Embryonic facial prominence (tissue), 1 donor: Measurements from ENCODE around the gene ADGRL3.

Experiments
- DNase-seq: peaks from one replicate; pipeline ENCODE4 v3.0.0-alpha.2; 2016; ENCODE audit errors: extremely low spot score

The ADGRL3 gene

DNA sequence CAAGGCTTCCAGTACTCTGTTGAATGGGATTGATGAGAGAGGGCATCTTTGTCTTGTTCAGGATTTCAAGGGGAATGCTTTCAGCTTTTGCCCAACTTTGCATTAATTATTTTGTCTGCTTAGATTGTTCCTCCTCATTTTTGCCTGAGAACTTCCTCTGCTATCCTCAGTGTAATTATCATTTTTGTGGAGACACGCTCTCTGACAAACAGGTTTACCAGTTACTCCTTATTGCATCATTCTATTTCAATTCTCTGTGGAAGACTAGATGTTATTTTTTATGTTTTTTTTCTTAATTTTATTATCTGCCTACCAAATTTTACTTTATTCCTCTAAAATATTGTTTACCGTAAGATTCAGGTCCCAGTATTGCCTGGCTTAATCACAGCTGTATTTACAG lies 349.2 kb downstream of the ADGRL3 start:
- no peak for DNase-seq

- no peak for DNase-seq
Measured at GRCh38 chr4:61553557-61554125, 353.5 kb downstream of the ADGRL3 start.

GRCh38 chr4:61555789-61556188 lies 355.7 kb downstream of the ADGRL3 start:
- no peak for DNase-seq

GRCh38 chr4:61556277-61556676 lies 356.2 kb downstream of the ADGRL3 start:
- no peak for DNase-seq

DNA sequence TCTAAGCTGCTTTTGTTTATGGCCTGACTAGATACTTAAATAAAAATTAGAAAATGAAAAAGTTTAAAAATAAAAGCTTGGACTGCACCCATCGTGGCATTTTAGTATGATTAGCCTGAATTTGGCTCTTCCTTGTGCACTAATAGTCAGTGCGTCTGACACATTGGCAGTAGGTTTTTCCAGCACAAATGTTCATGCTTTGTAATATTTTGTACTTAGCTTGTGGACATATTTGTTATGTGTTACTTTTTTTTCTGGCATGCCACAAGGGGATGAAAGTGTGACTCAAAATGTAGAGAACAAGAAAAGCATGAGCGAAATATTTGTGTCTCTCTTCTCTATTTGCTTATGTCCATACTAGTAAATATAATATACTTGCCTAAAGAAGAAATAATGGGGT lies 359.3 kb downstream of the ADGRL3 start:
- no peak for DNase-seq

DNA sequence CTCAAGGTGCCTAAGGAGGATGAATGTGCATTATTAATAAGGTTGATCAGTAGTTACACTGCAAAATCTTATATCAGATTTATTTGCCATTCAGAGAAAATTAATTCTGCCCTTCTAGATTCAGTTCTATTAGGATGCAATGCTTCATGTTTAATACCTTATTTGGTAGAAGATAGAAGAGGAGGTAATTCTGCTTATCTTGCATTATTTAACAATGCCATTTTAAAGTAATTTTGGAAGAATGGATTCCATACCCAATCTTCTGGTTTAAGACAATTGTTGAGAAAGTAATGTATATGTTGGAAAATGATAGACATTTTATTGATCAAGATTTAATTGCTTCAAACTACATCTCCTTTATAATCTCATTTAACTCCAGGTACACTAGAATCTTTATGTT lies 360.9 kb downstream of the ADGRL3 start:
- no peak for DNase-seq

- peak; percentile 6 for DNase-seq
Measured at GRCh38 chr4:61571761-61572559, 371.8 kb downstream of the ADGRL3 start.

GRCh38 chr4:61575796-61576195 lies 375.7 kb downstream of the ADGRL3 start:
- no peak for DNase-seq

DNA sequence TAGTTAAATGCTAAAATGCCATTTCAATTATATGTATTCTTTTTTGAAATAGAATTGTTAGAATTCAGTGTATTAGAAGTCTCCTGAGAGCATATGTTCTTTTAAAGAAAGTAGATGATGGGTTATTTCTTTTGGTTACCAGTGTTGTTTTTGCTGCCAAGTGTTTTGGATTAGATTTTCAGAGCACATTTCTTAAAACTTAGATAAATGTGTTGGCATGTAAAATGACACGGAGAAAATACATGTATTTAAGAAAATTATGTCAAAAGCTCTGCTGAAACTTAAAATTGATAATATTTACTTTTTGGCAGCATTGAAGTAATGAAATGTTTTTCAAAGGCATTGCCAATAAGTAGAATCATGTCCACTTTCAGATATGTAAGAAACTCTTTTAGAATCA lies 379.7 kb downstream of the ADGRL3 start:
- no peak for DNase-seq

DNA sequence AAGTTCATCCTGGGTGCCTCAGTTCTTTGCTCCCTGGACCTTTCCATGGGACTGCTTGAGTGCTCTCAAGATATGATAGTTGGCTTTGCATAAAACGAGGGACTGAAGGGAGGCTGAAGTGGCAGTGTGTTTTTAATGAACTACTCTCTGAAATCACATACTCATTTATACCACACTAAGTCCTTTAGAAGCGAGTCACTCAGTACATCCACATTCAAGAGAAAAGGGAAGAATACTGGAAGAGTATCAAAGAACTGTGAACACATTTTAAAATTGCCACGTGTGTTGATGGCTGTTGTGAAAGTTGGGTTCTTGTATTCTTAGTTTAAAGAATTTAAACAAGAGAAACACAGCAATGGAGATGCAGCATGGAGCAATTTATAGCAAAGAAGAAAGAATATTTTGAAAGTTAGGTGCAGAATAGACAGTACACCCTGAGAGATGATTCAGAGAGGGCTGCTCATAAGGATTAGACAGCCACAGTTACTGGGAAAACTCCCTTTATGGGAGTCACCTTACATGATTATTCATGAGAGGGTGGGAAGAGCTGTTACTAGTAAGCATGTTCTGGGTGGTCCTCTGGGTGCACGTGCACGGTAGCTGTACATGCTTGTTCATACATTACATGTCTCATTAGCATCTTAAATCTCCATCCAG lies 380.7 kb downstream of the ADGRL3 start:
- DNase-seq, result no peak

DNA sequence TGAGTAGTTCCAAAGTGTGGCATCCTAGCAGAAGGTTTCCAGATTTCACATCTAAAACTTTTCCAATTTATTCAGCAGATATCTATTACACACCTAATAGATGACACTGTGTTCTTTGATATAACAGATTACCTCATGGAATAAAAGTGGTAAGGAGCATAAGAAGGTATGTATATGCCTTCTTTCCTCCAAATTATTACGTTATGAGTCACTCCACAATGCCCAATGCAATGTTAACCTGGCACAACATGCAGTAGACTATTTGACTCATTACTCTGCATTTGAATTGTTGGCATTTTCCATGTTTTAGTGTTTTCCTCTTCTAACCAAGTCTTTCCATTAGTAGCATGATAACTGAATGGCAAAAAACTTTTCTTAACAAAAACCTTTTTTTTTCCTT lies 383.6 kb downstream of the ADGRL3 start:
- no peak for DNase-seq

- DNase-seq, result no peak
Measured at GRCh38 chr4:61588621-61589402, 388.7 kb downstream of the ADGRL3 start.

DNA sequence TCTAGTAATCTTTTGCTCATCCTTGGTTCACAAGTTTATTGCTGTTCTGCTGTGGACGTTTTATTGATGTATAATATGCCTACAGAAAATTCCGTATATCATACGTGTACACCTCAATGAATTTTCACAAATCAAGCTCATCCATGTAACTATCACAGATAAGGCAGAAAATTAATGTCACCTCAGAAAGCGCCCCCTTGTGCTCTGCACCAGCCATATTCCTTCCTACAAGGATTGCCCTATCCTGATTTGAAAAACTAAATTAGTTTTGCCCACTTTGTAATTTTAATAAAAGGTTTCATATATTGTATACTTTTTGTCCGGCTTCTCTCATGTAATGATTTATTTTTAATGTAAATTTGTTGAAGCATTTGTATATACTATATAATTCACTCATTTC lies 390.8 kb downstream of the ADGRL3 start:
- DNase-seq, result no peak

DNA sequence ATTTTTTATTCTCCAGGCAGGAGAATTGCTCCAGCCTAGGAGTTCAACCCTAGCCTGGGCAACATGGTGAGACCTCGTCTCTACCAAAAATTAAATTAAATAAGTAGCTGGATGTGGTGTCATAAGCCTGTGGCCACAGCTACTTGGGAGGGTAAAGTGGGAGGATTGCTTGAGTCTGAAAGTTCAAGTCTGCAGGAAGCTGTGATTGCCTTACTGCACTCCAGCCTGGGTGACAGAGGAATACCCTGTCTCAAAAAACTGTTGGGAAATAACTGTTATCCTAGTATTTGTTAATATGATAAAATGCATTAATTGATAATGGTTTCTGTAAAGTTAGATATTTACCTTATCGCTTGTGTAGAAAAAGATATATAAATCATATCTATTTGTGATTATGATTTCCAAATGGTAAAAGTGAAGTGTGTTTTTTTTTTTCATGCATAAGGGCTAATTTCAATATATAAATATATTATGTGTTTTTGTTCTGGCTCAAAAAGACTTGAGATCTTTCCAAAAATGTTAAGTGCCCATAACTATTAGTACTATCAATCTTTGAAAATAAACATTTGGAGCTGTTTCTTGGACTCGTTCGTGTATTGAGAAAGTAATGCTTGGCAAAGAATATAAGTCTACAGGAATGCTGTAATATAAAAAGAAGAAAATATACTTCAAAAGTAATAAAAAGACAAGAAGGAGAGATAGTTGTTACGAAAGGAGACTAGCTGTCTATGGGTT lies 396.6 kb downstream of the ADGRL3 start:
- no peak for DNase-seq

GRCh38 chr4:61603086-61603485 lies 403.0 kb downstream of the ADGRL3 start:
- DNase-seq, result no peak

DNA sequence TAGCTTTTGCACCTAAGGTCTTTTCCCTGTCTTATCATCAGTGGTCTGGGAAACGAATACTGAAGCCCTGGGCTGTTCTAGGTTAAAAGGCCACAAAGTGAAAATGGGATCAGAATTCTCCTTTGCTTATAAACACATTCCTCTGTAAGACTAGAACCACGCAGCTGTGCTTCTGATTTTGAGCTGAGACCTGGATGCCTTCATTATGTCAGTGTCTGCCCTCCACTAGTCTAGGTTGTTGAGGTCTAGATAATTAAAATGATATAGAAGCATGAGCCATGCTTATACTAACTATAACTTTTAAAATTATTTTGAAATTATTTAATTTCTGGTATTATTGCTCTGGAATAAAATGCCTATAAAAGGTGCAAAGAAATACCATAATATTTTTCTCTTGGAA lies 403.9 kb downstream of the ADGRL3 start:
- DNase-seq, result no peak

- DNase-seq, result no peak
Measured at GRCh38 chr4:61605984-61606383, 405.9 kb downstream of the ADGRL3 start.

GRCh38 chr4:61614231-61614630 lies 414.1 kb downstream of the ADGRL3 start:
- DNase-seq, result no peak

GRCh38 chr4:61619528-61619927 lies 419.4 kb downstream of the ADGRL3 start:
- DNase-seq, result no peak

DNA sequence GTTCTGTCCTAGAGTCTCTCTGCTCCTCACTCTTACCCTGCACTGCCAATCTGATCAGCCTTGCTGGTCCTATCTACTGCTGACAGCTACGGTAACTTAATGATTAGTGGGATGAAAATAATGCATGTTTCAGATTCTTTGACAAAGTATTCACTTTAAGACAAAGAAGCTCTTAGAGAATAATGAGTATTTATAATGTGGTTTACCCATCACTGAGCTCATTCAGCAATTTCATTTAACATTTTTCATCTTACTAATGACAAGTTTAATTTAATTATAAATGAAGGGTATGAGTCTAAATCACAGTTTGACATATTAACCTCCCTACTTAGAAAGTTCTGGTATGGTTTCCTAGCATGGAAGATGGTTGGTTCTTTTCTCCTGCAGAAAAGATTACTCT lies 428.2 kb downstream of the ADGRL3 start:
- no peak for DNase-seq

- no peak for DNase-seq
Measured at GRCh38 chr4:61628727-61629126, 428.6 kb downstream of the ADGRL3 start.

DNA sequence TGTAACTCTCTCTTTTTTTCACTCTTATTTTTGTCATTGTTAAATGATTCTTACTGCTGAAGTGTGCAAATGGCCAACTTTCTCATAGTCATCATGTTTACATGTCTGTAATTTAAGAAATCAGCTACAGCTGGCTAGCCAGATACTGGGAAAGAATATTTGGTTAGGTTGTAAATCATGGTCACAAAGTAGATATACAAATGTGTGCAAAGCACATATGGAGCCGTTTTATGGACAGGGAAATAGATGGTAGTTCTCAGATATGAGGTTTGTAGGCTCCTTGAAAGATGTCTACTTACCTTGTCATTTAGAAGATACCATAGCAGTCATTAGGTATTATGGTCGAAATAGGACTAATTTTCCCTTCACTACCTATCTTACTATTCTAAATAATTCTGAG lies 430.4 kb downstream of the ADGRL3 start:
- DNase-seq, result no peak
